Panc1 (cell line): Measurements from ENCODE around the gene OTOP3. TPM values are rescaled to one million over a fixed set of nuclear protein-coding genes. Genes with fewer than 3 reads are reported as not detected.

Experiments used
- ATAC-seq: fragments of 200-7000 bp; cut with Tn5 transposase; 2 replicates; pipeline ENCODE4 v1.9.1; 2020; ENCODE audit warnings: mild to moderate bottlenecking, moderate library complexity
- BruUV-seq: library from RNA; stranded (reverse); fragments of 400-500 nt; replicated peaks from 2 replicates; lab custom pipeline; 2021; lab: Mats Ljungman, UMichigan
- CTCF ChIA-PET: fragments of 300-600 bp; sonication (Branson Sonifier 250); formaldehyde crosslinking; loops from one replicate; lab custom pipeline; 2022; ENCODE audit warnings: antibody characterized with exemption; lab: Charles Lee
- POLR2A ChIA-PET: fragments of 300-600 bp; sonication (Branson Sonifier 250); formaldehyde crosslinking; loops from one replicate; lab custom pipeline; 2022; ENCODE audit warnings: antibody characterized with exemption; lab: Charles Lee
- DNase-seq: peaks from one replicate; pipeline ENCODE4 v3.0.0-alpha.2; 2010; ENCODE audit warnings: low read depth, low spot score
- H3K27ac ChIP-seq: 2 replicates; pipeline ENCODE4 v1.5.1; 2011; ENCODE audit warnings: mild to moderate bottlenecking, low read length, inconsistent platforms
- H3K27me3 ChIP-seq: fragments of 200-500 bp; sonication (Bioruptor generic); 2 replicates; pipeline ENCODE4 v1.6.0; 2014; ENCODE audit warnings: low read length, inconsistent platforms; ENCODE audit not compliant: control insufficient read depth, insufficient read depth
- H3K36me3 ChIP-seq: fragments of 200-500 bp; sonication (Bioruptor generic); 2 replicates; pipeline ENCODE4 v1.5.1; 2014; ENCODE audit warnings: inconsistent platforms, mild to moderate bottlenecking, low read length, moderate library complexity; ENCODE audit not compliant: control insufficient read depth, insufficient read depth
- H3K4me1 ChIP-seq: 2 replicates; pipeline ENCODE4 v1.5.1; 2011; ENCODE audit warnings: inconsistent platforms, mild to moderate bottlenecking, low read length, moderate library complexity; ENCODE audit not compliant: control insufficient read depth, insufficient read depth
- H3K4me3 ChIP-seq, 2 experiments: 2 replicates each; pipeline ENCODE4 v1.5.1; 2011 to 2012; ENCODE audit warnings: low read depth in 2 of 2, low read length in 2 of 2, mild to moderate bottlenecking in 2 of 2, inconsistent platforms in 1 of 2, moderate library complexity in 1 of 2
- H3K9me3 ChIP-seq: fragments of 200-500 bp; sonication (Bioruptor generic); 2 replicates; pipeline ENCODE4 v1.5.1; 2014; ENCODE audit warnings: low read depth, mild to moderate bottlenecking, inconsistent platforms, low read length, moderate library complexity; ENCODE audit not compliant: control insufficient read depth, insufficient read depth
- POLR2AphosphoS5 ChIP-seq: IDR thresholded peaks from 2 replicates; pipeline ENCODE4 v1.6.1; 2012; ENCODE audit warnings: mild to moderate bottlenecking, low read depth, low read length, moderate library complexity
- SIN3A ChIP-seq: IDR thresholded peaks from 2 replicates; pipeline ENCODE4 v1.6.1; 2012; ENCODE audit warnings: low read depth, mild to moderate bottlenecking, low read length, moderate library complexity, borderline replicate concordance; ENCODE audit not compliant: insufficient read depth
- TCF7L2 ChIP-seq: IDR thresholded peaks from 2 replicates; pipeline ENCODE4 v1.6.1; 2011; ENCODE audit warnings: mild to moderate bottlenecking, low read depth, low read length, inconsistent platforms
- in situ Hi-C: cut with HindIII; loops from 2 replicates; pipeline ENCODE4 v1.10.0; 2016; ENCODE audit warnings: low sequenced_read_pairs, low pct_unique_long_range_greater_than_20kb
- intact Hi-C: fragments of 100-400 bp; cut with micrococcal nuclease; formaldehyde crosslinking; loops from one replicate; pipeline ENCODE4 v1.10.0; 2022; ENCODE audit not compliant: unreplicated experiment
- total RNA-seq: library from RNA; stranded (reverse); gene quantifications from one replicate; pipeline ENCODE4 v1.2.1, GENCODE V29; 2021; ENCODE audit not compliant: unreplicated experiment
- TF ChIP-seq, protein P1 (sequence below): fragments of 450-650 bp; IDR thresholded peaks from 2 replicates; pipeline ENCODE4 v1.5.1; 2017; ENCODE audit warnings: mild to moderate bottlenecking
- TF ChIP-seq, protein P2 (sequence below), 2 experiments: IDR thresholded peaks; 2 replicates each; pipeline ENCODE4 v1.6.1; 2011 to 2012; ENCODE audit warnings: low read depth in 2 of 2, control low read depth in 1 of 2, low read length in 1 of 2, mild to moderate bottlenecking in 1 of 2, moderate library complexity in 1 of 2; ENCODE audit not compliant: insufficient read depth in 1 of 2

OTOP3 gene
- total RNA-seq, 1 experiment from 2014 or later = not detected

DNA sequence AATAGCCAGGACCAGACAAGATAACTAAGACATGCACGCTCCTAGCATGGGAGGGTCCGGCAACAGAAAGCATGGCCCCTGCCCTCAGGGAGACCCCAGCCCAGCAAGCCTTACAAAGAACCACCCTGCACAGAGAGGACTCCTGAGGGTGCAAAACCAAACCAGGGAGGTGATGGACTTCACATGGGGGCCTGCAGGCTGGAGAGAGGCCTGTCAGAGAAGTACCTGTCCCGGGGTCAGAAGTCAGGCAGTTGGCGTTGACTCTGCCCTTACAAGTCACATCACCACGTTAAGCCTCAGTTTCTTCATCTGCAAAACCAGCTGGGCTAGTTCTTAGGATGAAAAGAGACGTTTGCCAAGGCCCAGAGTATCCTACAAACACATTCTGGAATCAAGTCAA is 6.9 kb upstream of the OTOP3 start:
- no peak overlapping the region for H3K4me3 ChIP-seq
- BruUV-seq = no TSS peak
- no peaks in the 10 kb centered on the region for H3K9me3 ChIP-seq
- no peak for DNase-seq
- CTCF ChIA-PET = interaction anchor here (1.0 to 1.1 kb wide), 2 partner anchors 9 to 27 kb away, joined by 3 read pairs; no protein-coding TSS in a partner anchor
- no peak for ATAC-seq
- in situ Hi-C loops (no loop called here), intact Hi-C loops (no loop called here)
- no peaks in the 10 kb centered on the region for H3K4me1 ChIP-seq
- TF ChIP-seq TCF7L2 (no peak), POLR2AphosphoS5 (no peak), SIN3A (no peak)
- TF ChIP-seq, protein P1, sequence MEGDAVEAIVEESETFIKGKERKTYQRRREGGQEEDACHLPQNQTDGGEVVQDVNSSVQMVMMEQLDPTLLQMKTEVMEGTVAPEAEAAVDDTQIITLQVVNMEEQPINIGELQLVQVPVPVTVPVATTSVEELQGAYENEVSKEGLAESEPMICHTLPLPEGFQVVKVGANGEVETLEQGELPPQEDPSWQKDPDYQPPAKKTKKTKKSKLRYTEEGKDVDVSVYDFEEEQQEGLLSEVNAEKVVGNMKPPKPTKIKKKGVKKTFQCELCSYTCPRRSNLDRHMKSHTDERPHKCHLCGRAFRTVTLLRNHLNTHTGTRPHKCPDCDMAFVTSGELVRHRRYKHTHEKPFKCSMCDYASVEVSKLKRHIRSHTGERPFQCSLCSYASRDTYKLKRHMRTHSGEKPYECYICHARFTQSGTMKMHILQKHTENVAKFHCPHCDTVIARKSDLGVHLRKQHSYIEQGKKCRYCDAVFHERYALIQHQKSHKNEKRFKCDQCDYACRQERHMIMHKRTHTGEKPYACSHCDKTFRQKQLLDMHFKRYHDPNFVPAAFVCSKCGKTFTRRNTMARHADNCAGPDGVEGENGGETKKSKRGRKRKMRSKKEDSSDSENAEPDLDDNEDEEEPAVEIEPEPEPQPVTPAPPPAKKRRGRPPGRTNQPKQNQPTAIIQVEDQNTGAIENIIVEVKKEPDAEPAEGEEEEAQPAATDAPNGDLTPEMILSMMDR = no peak
- TF ChIP-seq, protein P2, sequence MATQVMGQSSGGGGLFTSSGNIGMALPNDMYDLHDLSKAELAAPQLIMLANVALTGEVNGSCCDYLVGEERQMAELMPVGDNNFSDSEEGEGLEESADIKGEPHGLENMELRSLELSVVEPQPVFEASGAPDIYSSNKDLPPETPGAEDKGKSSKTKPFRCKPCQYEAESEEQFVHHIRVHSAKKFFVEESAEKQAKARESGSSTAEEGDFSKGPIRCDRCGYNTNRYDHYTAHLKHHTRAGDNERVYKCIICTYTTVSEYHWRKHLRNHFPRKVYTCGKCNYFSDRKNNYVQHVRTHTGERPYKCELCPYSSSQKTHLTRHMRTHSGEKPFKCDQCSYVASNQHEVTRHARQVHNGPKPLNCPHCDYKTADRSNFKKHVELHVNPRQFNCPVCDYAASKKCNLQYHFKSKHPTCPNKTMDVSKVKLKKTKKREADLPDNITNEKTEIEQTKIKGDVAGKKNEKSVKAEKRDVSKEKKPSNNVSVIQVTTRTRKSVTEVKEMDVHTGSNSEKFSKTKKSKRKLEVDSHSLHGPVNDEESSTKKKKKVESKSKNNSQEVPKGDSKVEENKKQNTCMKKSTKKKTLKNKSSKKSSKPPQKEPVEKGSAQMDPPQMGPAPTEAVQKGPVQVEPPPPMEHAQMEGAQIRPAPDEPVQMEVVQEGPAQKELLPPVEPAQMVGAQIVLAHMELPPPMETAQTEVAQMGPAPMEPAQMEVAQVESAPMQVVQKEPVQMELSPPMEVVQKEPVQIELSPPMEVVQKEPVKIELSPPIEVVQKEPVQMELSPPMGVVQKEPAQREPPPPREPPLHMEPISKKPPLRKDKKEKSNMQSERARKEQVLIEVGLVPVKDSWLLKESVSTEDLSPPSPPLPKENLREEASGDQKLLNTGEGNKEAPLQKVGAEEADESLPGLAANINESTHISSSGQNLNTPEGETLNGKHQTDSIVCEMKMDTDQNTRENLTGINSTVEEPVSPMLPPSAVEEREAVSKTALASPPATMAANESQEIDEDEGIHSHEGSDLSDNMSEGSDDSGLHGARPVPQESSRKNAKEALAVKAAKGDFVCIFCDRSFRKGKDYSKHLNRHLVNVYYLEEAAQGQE (IDR thresholded peaks at IDR 0.05; ENCODE audit: insufficient read depth in 1 of 2, low read depth in 2 of 2, low read length in 1 of 2) = no peak
- H3K27ac ChIP-seq = no peak overlapping the region
- no peaks in the 10 kb centered on the region for H3K36me3 ChIP-seq
- H3K27me3 ChIP-seq = peaks cover 12% of the 10 kb centered on the region
- POLR2A ChIA-PET = no interaction called here

DNA sequence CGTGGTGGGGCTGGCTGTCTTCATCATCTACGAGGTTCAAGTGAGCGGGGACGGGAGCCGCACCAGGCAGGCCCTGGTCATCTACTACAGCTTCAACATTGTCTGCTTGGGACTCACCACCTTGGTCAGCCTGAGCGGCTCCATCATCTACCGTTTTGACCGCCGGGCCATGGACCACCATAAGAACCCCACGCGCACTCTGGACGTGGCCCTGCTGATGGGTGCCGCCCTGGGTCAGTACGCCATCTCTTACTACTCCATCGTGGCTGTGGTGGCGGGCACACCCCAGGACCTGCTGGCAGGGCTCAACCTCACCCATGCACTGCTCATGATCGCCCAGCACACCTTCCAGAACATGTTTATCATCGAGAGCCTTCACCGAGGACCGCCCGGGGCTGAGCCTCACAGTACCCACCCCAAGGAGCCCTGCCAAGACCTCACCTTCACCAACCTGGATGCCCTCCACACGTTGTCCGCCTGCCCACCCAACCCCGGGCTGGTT is 5.1 kb upstream of the OTOP3 start:
- no peak for ATAC-seq
- ChIA-PET CTCF (no interaction called here), POLR2A (no interaction called here)
- TF ChIP-seq POLR2AphosphoS5 = no peak
- TF ChIP-seq, protein P1 = no peak
- Histone ChIP-seq H3K36me3 (no peaks in the 10 kb centered on the region), H3K9me3 (no peaks in the 10 kb centered on the region), H3K27me3 (peaks cover 3% of the 10 kb centered on the region), H3K27ac (no peak overlapping the region), H3K4me1 (no peaks in the 10 kb centered on the region), H3K4me3 (no peak overlapping the region)
- BruUV-seq = no TSS peak
- in situ Hi-C loops (no loop called here), intact Hi-C loops (no loop called here)
- no peak for DNase-seq
